DLD1 (cell line): Measurements from ENCODE around the gene RBKS.
"Not testable (repeated sequence)": the region's sequence is repeated elsewhere in the genome, so short reads cannot be mapped to it uniquely, and the experiment has no call there.

Source experiments
- in situ Hi-C: cut with HindIII; loops from 2 replicates; pipeline ENCODE4 v1.10.0; 2017; ENCODE audit warnings: low sequenced_read_pairs

The RBKS gene

GRCh38 chr2:27771202-27771547 is 119.0 kb downstream of the RBKS start:
- in situ Hi-C loops = no loop called here

GRCh38 chr2:27766287-27766661 is 123.9 kb downstream of the RBKS start:
- in situ Hi-C loops = no loop called here

GRCh38 chr2:27765621-27766286 is 124.4 kb downstream of the RBKS start:
- in situ Hi-C loops = no loop called here

GRCh38 chr2:27764526-27764925 is 125.7 kb downstream of the RBKS start:
- in situ Hi-C loops = not testable (repeated sequence)

- in situ Hi-C loops = no loop called here
Measured at GRCh38 chr2:27763907-27764267, 126.3 kb downstream of the RBKS start.

- in situ Hi-C loops = no loop called here
Measured at GRCh38 chr2:27762951-27763906, 127.0 kb downstream of the RBKS start.

- in situ Hi-C loops = no loop called here
Measured at GRCh38 chr2:27756544-27757498, 133.4 kb downstream of the RBKS start.

GRCh38 chr2:27756091-27756490 is 134.1 kb downstream of the RBKS start:
- in situ Hi-C loops = no loop called here

- in situ Hi-C loops = no loop called here
Measured at GRCh38 chr2:27754831-27755230, 135.4 kb downstream of the RBKS start.

- in situ Hi-C loops = no loop called here
Measured at GRCh38 chr2:27754138-27754588, 136.0 kb downstream of the RBKS start.

GRCh38 chr2:27752551-27753237 is 137.5 kb downstream of the RBKS start:
- in situ Hi-C loops = no loop called here

GRCh38 chr2:27751377-27751776 is 138.8 kb downstream of the RBKS start:
- in situ Hi-C loops = no loop called here

GRCh38 chr2:27748803-27749554 is 141.2 kb downstream of the RBKS start:
- in situ Hi-C loops = not testable (repeated sequence)

GRCh38 chr2:27747827-27748352 is 142.3 kb downstream of the RBKS start:
- in situ Hi-C loops = no loop called here

- in situ Hi-C loops = no loop called here
Measured at GRCh38 chr2:27746325-27746724, 143.9 kb downstream of the RBKS start.

GRCh38 chr2:27745494-27745893 is 144.7 kb downstream of the RBKS start:
- in situ Hi-C loops = not testable (repeated sequence)

GRCh38 chr2:27742571-27742970 is 147.6 kb downstream of the RBKS start:
- in situ Hi-C loops = no loop called here

- in situ Hi-C loops = no loop called here
Measured at GRCh38 chr2:27741673-27742072, 148.5 kb downstream of the RBKS start.

GRCh38 chr2:27739058-27739373 is 151.2 kb downstream of the RBKS start:
- in situ Hi-C loops = loop anchor here (10.0 kb wide), 1 partner anchor 666 kb away; no protein-coding TSS in a partner anchor
